Ishikawa (cell line): ENCODE results near the gene FNBP1.

Experiments used
- CEBPB ChIP-seq: IDR thresholded peaks from 2 replicates; pipeline ENCODE4 v1.6.1; 2012
- EGR1 ChIP-seq: IDR thresholded peaks from 2 replicates; pipeline ENCODE4 v1.6.1; 2012
- FOXM1 ChIP-seq: IDR thresholded peaks from 2 replicates; pipeline ENCODE4 v1.6.1; 2012; ENCODE audit warnings: low read depth, borderline replicate concordance
- TAF1 ChIP-seq: IDR thresholded peaks from 2 replicates; pipeline ENCODE4 v1.6.1; 2012; ENCODE audit warnings: low read depth, mild to moderate bottlenecking
- TCF12 ChIP-seq: IDR thresholded peaks from 2 replicates; pipeline ENCODE4 v1.6.1; 2012; ENCODE audit warnings: low read depth
- ZBTB7A ChIP-seq: IDR thresholded peaks from 2 replicates; pipeline ENCODE4 v1.6.1; 2012; ENCODE audit warnings: low read depth
- TF ChIP-seq, protein P1 (sequence below): IDR thresholded peaks from 2 replicates; pipeline ENCODE4 v1.6.1; 2012; ENCODE audit warnings: low read depth, mild to moderate bottlenecking
- TF ChIP-seq, protein P2 (sequence below): IDR thresholded peaks from 2 replicates; pipeline ENCODE4 v1.6.1; 2012
- TF ChIP-seq, protein P3 (sequence below): IDR thresholded peaks from 2 replicates; pipeline ENCODE4 v1.6.1; 2012

DNA sequence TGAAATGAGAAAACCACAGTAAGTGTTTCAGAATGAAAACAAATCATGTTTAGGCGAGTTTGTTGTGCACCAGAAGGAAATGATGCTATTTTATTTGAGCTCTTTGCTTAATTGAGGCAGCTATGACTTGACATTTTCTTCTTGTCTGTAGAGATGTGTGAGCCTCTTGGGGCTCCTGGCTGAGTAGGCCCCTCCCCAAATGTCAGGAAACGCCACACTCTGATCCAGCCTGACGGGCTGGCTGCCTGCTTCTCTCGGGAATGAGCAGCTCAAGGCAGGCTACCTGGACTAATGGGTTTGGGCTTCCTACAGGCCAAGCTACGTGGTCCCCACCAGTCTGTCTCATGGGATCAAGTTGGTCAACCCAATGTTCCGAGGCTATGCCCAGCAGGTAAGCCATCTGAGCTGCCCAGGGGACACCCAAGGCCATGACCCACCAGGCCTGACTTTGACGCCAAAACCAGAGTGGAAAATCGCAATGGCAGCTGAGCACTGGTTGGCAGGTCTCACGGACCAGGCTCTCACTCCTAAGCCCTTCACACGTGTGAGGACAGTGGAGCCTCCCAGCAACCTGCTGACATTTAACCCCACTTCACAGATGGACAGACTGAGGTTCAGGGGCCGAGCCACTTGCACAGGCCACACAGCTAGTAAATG, 177.9 kb downstream of the FNBP1 start:
- TF ChIP-seq FOXM1 (no peak), ZBTB7A (no peak), TCF12 (no peak), TAF1 (no peak), CEBPB (no peak), EGR1 (no peak)
- TF ChIP-seq, protein P1, sequence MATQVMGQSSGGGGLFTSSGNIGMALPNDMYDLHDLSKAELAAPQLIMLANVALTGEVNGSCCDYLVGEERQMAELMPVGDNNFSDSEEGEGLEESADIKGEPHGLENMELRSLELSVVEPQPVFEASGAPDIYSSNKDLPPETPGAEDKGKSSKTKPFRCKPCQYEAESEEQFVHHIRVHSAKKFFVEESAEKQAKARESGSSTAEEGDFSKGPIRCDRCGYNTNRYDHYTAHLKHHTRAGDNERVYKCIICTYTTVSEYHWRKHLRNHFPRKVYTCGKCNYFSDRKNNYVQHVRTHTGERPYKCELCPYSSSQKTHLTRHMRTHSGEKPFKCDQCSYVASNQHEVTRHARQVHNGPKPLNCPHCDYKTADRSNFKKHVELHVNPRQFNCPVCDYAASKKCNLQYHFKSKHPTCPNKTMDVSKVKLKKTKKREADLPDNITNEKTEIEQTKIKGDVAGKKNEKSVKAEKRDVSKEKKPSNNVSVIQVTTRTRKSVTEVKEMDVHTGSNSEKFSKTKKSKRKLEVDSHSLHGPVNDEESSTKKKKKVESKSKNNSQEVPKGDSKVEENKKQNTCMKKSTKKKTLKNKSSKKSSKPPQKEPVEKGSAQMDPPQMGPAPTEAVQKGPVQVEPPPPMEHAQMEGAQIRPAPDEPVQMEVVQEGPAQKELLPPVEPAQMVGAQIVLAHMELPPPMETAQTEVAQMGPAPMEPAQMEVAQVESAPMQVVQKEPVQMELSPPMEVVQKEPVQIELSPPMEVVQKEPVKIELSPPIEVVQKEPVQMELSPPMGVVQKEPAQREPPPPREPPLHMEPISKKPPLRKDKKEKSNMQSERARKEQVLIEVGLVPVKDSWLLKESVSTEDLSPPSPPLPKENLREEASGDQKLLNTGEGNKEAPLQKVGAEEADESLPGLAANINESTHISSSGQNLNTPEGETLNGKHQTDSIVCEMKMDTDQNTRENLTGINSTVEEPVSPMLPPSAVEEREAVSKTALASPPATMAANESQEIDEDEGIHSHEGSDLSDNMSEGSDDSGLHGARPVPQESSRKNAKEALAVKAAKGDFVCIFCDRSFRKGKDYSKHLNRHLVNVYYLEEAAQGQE: no peak
- TF ChIP-seq, protein P2, sequence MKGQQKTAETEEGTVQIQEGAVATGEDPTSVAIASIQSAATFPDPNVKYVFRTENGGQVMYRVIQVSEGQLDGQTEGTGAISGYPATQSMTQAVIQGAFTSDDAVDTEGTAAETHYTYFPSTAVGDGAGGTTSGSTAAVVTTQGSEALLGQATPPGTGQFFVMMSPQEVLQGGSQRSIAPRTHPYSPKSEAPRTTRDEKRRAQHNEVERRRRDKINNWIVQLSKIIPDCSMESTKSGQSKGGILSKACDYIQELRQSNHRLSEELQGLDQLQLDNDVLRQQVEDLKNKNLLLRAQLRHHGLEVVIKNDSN: no peak
- TF ChIP-seq, protein P3, sequence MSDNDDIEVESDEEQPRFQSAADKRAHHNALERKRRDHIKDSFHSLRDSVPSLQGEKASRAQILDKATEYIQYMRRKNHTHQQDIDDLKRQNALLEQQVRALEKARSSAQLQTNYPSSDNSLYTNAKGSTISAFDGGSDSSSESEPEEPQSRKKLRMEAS: no peak
